ENCODE results near the gene TMPRSS3. TPM values are rescaled to one million over a fixed set of nuclear protein-coding genes. Genes with fewer than 3 reads are reported as not detected.

TMPRSS3 gene
- total and polyA plus RNA-seq, 2 donors: 0.42 to 1.1 TPM

DNA sequence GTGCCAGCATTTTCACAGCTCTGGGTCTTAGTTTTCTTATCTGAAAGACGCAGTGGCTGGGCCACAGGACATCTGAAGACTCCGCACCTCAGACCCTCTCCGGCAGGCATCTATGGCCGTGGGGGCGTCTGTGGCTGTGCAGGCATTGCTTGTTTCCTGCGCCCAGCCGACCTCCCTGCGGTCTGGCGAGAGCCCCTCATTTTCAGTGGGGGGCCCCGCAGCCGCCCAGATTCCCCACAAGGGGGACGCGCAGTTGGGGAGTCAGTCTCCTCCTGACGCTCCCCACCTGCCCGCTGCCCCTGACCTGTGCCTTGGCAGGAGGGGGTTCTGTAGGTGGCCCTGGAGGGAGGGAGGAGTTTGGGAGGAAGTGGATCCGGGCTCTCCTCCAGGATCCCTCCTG lies 26.0 kb downstream of the TMPRSS3 start:
- 84% methylated on average over 16 of the region's 16 CpGs for WGBS
- no peaks in the 10 kb centered on the region for H3K36me3 ChIP-seq (ENCODE audit: control insufficient read depth in 2 of 2, insufficient read depth in 2 of 2, low read length in 1 of 2)
- no peak for DNase-seq (ENCODE audit: low read depth in 6 of 9, low spot score in 9 of 9)

DNA sequence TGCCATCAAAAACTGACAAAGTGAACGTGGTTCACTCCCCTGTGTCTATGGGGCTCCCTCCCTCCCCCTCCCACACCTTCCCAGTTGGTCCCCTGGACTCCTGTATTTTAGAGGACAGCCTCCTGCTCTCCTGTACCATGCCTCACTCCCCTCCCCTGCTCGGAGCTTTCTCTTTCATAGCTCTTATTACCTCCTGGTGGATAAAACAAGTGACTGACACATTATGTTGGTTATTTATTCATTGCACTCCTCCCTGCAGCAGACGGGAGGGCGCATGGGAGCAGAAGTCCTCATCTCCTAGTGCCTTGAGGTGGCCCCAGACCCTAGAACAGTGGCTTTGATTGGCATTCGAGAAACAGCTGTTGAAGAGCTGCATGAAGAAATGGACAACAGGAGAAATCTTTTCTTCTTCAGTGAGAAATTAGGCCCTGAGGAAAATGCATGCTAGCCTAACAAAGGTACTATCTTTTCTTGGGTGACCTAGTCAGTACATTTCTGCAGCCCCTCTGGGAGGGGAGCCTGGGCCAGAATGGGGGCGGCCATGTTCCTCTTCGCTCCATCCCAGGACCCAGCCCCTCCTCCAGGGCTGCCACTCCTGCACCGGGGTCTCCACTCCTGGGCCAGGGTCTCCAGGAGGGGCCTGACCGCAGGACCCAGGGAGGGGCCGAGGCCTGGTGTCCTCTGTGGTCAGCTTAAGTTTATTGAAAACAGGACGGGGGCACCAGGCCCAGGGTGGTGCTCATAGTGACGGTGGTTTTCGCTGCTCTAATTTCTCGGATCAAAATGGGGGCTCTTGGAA lies 28.3 kb downstream of the TMPRSS3 start:
- no peak overlapping the region for H3K27ac ChIP-seq (ENCODE audit: low read depth in 1 of 2, low read length in 1 of 2)
- WGBS: 93% methylated on average over 14 of the region's 14 CpGs

More for the DNA sequence above, 26.0 kb downstream of the TMPRSS3 start:
- Histone ChIP-seq H3K27ac (ENCODE audit: low read depth in 1 of 2, low read length in 1 of 2) (no peak overlapping the region), H3K9me3 (ENCODE audit: control insufficient read depth in 2 of 2, insufficient read depth in 1 of 2, low read length in 1 of 2) (no peaks in the 10 kb centered on the region), H3K27me3 (ENCODE audit: control insufficient read depth in 2 of 2, insufficient read depth in 1 of 2, low read length in 1 of 2) (no peaks in the 10 kb centered on the region), H3K4me1 (ENCODE audit: control insufficient read depth in 2 of 2, insufficient read depth in 2 of 2, low read length in 2 of 2) (peaks cover 4 to 41% of the 10 kb centered on the region in 2 donors), H3K4me3 (ENCODE audit: low read length in 2 of 2) (no peak overlapping the region)

DNA sequence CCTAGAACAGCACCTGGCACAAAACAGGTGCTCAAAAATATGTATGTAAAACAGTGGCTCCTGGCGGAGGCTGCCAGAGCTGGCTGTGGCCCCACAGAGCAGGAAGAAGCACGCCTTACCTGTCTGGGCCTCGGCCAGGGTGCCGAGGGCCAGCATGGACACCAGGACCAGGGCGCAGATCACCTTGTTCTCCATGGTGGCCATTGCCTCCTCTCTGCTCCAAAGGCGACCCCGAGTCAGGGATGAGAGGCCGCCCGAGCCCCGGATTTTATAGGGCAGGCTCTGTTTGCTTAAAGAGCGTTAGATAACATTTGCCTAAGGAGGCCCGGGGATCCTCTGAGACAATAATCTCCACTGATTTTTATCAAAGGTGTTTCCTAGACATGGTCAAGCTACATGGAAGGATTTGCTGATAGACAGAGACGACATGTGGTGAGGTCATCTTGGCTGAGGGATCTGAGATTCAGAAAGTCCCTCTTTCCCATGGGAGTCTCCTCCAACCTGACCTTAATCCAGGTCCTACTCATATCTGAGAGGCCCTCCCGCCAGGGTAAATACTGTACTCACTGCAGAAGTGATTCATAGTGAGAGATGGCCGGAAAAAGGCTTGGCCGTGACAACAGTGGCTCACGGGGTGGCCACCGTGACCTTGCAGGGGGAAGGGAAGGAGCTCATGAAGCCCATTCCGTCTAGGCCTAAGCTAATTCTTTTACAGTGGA lies 29.4 kb downstream of the TMPRSS3 start, which contains the start of gene TFF1:
TSS of gene TFF1 (minus strand) at position 244 of the 719 bp plus-strand sequence. CDS start at position 204, 40 bp downstream.
- Histone ChIP-seq H3K4me1 (ENCODE audit: control insufficient read depth in 2 of 2, insufficient read depth in 2 of 2, low read length in 2 of 2) (peaks cover 0 to 28% of the 10 kb centered on the region in 2 donors), H3K4me3 (ENCODE audit: low read length in 2 of 2) (no peak within 1 kb of the TSS), H3K27ac (ENCODE audit: low read depth in 1 of 2, low read length in 1 of 2) (no peak within 1 kb of the TSS), H3K36me3 (ENCODE audit: control insufficient read depth in 2 of 2, insufficient read depth in 2 of 2, low read length in 1 of 2) (no peaks in the 10 kb centered on the region), H3K27me3 (ENCODE audit: control insufficient read depth in 2 of 2, insufficient read depth in 1 of 2, low read length in 1 of 2) (peaks cover 0 to 15% of the 10 kb centered on the region in 2 donors), H3K9me3 (ENCODE audit: control insufficient read depth in 2 of 2, insufficient read depth in 1 of 2, low read length in 1 of 2) (peaks cover 0 to 3% of the 10 kb centered on the region in 2 donors)
- DNase-seq (ENCODE audit: low read depth in 6 of 9, low spot score in 9 of 9): no peak
- WGBS: 92% methylated on average over 19 of the region's 19 CpGs

More for the DNA sequence above, 28.3 kb downstream of the TMPRSS3 start:
- no peaks in the 10 kb centered on the region for H3K9me3 ChIP-seq (ENCODE audit: control insufficient read depth in 2 of 2, insufficient read depth in 1 of 2, low read length in 1 of 2)
- no peak for DNase-seq (ENCODE audit: low read depth in 6 of 9, low spot score in 9 of 9)
- no peaks in the 10 kb centered on the region for H3K36me3 ChIP-seq (ENCODE audit: control insufficient read depth in 2 of 2, insufficient read depth in 2 of 2, low read length in 1 of 2)
- H3K4me3 ChIP-seq (ENCODE audit: low read length in 2 of 2): no peak overlapping the region
- H3K27me3 ChIP-seq (ENCODE audit: control insufficient read depth in 2 of 2, insufficient read depth in 1 of 2, low read length in 1 of 2): peaks cover 0 to 7% of the 10 kb centered on the region in 2 donors
- H3K4me1 ChIP-seq (ENCODE audit: control insufficient read depth in 2 of 2, insufficient read depth in 2 of 2, low read length in 2 of 2): peaks cover 0 to 33% of the 10 kb centered on the region in 2 donors

DNA sequence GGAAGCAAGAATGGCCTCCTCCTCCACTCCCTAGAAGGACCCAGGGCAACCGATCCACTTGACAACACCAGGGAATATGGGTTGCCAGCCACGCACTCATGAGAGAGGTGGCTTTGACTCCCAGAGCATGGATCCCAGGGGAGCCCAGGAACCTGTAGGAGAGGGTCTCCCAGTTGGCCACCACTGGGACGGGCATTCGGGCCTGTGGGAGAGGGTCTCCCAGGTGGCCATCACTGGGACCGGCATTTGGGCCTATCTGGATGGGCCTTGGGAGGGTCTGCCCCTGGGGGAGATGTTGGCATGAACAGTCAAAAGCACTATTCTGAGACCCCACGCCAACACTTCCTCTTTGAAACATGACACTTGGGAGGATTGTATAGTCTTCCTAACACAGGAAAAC lies 30.1 kb downstream of the TMPRSS3 start:
- Histone ChIP-seq H3K4me3 (ENCODE audit: low read length in 2 of 2) (no peak overlapping the region), H3K9me3 (ENCODE audit: control insufficient read depth in 2 of 2, insufficient read depth in 1 of 2, low read length in 1 of 2) (peaks cover 0 to 3% of the 10 kb centered on the region in 2 donors), H3K27me3 (ENCODE audit: control insufficient read depth in 2 of 2, insufficient read depth in 1 of 2, low read length in 1 of 2) (peaks cover 0 to 19% of the 10 kb centered on the region in 2 donors), H3K4me1 (ENCODE audit: control insufficient read depth in 2 of 2, insufficient read depth in 2 of 2, low read length in 2 of 2) (peaks cover 0 to 25% of the 10 kb centered on the region in 2 donors), H3K27ac (ENCODE audit: low read depth in 1 of 2, low read length in 1 of 2) (no peak overlapping the region), H3K36me3 (ENCODE audit: control insufficient read depth in 2 of 2, insufficient read depth in 2 of 2, low read length in 1 of 2) (no peaks in the 10 kb centered on the region)
- no peak for DNase-seq (ENCODE audit: low read depth in 6 of 9, low spot score in 9 of 9)
- 78% methylated on average over 6 of the region's 6 CpGs for WGBS

DNA sequence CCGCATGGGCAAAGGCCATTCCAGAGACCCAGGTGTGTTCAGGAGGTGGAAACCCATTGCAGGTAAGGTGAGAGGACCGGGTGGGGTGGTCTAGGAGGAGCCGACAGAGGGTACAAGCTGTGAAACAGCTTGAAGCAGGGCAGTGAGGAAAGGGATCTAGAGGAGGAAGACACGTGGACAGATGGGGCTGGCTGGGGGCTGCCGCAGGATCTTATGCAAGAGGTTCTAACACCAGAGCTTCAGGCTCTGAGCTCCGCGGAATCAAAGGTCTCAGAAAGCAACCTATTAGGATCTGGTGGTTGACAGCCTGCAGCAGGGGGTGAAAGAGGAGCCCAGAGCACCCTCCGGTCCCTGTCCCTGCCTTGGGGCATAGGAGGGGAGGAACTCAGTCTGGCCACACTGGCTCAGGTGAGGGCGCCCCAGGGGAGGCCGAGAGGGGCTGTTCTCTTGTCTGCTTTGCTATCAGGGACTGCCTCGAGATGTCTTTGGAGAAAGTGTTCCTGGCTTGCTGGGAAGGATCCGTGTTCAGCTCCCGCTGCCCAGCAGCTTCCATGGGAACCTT lies 31.5 kb downstream of the TMPRSS3 start:
- H3K36me3 ChIP-seq (ENCODE audit: control insufficient read depth in 2 of 2, insufficient read depth in 2 of 2, low read length in 1 of 2): no peaks in the 10 kb centered on the region
- no peak for DNase-seq (ENCODE audit: low read depth in 6 of 9, low spot score in 9 of 9)
- no peak overlapping the region for H3K27ac ChIP-seq (ENCODE audit: low read depth in 1 of 2, low read length in 1 of 2)
- 81% methylated on average over 13 of the region's 13 CpGs for WGBS
- no peak overlapping the region for H3K4me3 ChIP-seq (ENCODE audit: low read length in 2 of 2)
- peaks cover 0 to 25% of the 10 kb centered on the region in 2 donors for H3K4me1 ChIP-seq (ENCODE audit: control insufficient read depth in 2 of 2, insufficient read depth in 2 of 2, low read length in 2 of 2)
- H3K9me3 ChIP-seq (ENCODE audit: control insufficient read depth in 2 of 2, insufficient read depth in 1 of 2, low read length in 1 of 2): peaks cover 5 to 13% of the 10 kb centered on the region in 2 donors
- peaks cover 0 to 19% of the 10 kb centered on the region in 2 donors for H3K27me3 ChIP-seq (ENCODE audit: control insufficient read depth in 2 of 2, insufficient read depth in 1 of 2, low read length in 1 of 2)

DNA sequence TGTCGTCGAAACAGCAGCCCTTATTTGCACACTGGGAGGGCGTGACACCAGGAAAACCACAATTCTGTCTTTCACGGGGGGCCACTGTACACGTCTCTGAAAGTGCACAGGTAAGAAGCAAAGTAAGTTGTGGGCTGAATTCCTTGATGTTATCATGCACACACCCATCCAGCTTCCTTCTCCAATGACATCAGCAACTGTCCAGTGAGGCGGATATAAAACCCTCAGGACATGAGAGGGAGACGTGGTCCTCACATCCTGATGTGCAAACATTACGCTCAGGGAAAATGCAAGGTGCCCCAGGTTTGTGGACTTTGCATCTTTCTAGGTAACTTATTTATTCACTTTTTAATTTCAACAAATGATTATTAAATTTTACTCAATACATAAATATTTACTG lies 32.5 kb downstream of the TMPRSS3 start:
- no peak overlapping the region for H3K4me3 ChIP-seq (ENCODE audit: low read length in 2 of 2)
- H3K27ac ChIP-seq (ENCODE audit: low read depth in 1 of 2, low read length in 1 of 2): no peak overlapping the region
- no peak for DNase-seq (ENCODE audit: low read depth in 6 of 9, low spot score in 9 of 9)
- no peaks in the 10 kb centered on the region for H3K36me3 ChIP-seq (ENCODE audit: control insufficient read depth in 2 of 2, insufficient read depth in 2 of 2, low read length in 1 of 2)
- WGBS: 61% methylated on average over 8 of the region's 8 CpGs
- H3K4me1 ChIP-seq (ENCODE audit: control insufficient read depth in 2 of 2, insufficient read depth in 2 of 2, low read length in 2 of 2): peaks cover 0 to 25% of the 10 kb centered on the region in 2 donors
- peaks cover 0 to 19% of the 10 kb centered on the region in 2 donors for H3K27me3 ChIP-seq (ENCODE audit: control insufficient read depth in 2 of 2, insufficient read depth in 1 of 2, low read length in 1 of 2)
- H3K9me3 ChIP-seq (ENCODE audit: control insufficient read depth in 2 of 2, insufficient read depth in 1 of 2, low read length in 1 of 2): peaks cover 5 to 14% of the 10 kb centered on the region in 2 donors

DNA sequence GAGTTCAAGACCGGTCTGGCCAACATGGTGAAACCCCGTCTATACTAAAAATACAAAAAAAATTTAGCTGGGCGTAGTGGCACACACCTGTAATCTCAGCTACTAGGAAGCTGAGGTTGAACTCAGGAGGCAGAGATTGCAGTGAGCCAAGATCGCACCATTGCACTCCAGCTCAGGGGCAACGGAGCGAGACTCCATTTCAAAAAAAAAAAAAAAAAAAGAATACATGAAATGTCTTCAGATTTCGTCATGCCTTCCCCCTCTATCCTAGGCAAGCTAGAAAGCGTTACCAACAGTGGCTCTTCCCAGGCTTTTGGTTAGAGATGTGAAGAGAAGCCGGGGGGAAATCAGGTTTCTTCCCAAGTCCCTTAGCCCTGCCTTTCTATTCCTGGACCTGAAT lies 33.2 kb downstream of the TMPRSS3 start:
- no peaks in the 10 kb centered on the region for H3K36me3 ChIP-seq (ENCODE audit: control insufficient read depth in 2 of 2, insufficient read depth in 2 of 2, low read length in 1 of 2)
- DNase-seq (ENCODE audit: low read depth in 6 of 9, low spot score in 9 of 9): no peak
- no peak overlapping the region for H3K27ac ChIP-seq (ENCODE audit: low read depth in 1 of 2, low read length in 1 of 2)
- peaks cover 0 to 25% of the 10 kb centered on the region in 2 donors for H3K4me1 ChIP-seq (ENCODE audit: control insufficient read depth in 2 of 2, insufficient read depth in 2 of 2, low read length in 2 of 2)
- H3K9me3 ChIP-seq (ENCODE audit: control insufficient read depth in 2 of 2, insufficient read depth in 1 of 2, low read length in 1 of 2): peaks cover 5 to 16% of the 10 kb centered on the region in 2 donors
- WGBS: 86% methylated on average over 9 of the region's 9 CpGs
- peaks cover 0 to 19% of the 10 kb centered on the region in 2 donors for H3K27me3 ChIP-seq (ENCODE audit: control insufficient read depth in 2 of 2, insufficient read depth in 1 of 2, low read length in 1 of 2)
- H3K4me3 ChIP-seq (ENCODE audit: low read length in 2 of 2): no peak overlapping the region

DNA sequence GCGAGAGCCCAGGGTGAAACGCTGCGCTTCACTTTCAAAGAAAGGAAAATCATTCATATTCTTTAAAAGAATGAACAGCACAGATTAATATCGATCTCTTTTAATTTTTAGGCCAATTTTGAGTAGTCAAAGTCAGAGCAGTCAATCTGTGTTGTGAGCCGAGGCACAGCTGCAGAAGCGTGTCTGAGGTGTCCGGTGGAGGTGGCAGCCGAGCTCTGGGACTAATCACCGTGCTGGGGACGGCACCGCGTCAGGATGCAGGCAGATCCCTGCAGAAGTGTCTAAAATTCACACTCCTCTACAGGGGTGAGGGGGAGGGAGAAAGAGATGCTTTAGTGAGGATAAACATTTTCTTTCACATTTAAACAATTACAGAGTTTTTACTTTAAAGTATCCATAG lies 33.7 kb downstream of the TMPRSS3 start:
- Histone ChIP-seq H3K4me3 (ENCODE audit: low read length in 2 of 2) (no peak overlapping the region), H3K27me3 (ENCODE audit: control insufficient read depth in 2 of 2, insufficient read depth in 1 of 2, low read length in 1 of 2) (peaks cover 0 to 19% of the 10 kb centered on the region in 2 donors), H3K4me1 (ENCODE audit: control insufficient read depth in 2 of 2, insufficient read depth in 2 of 2, low read length in 2 of 2) (peaks cover 0 to 25% of the 10 kb centered on the region in 2 donors), H3K36me3 (ENCODE audit: control insufficient read depth in 2 of 2, insufficient read depth in 2 of 2, low read length in 1 of 2) (no peaks in the 10 kb centered on the region), H3K9me3 (ENCODE audit: control insufficient read depth in 2 of 2, insufficient read depth in 1 of 2, low read length in 1 of 2) (peaks cover 5 to 17% of the 10 kb centered on the region in 2 donors), H3K27ac (ENCODE audit: low read depth in 1 of 2, low read length in 1 of 2) (no peak overlapping the region)
- DNase-seq (ENCODE audit: low read depth in 6 of 9, low spot score in 9 of 9): no peak
- WGBS: 89% methylated on average over 12 of the region's 12 CpGs
